ENCODE results near the gene STK4. TPM values are rescaled to one million over a fixed set of nuclear protein-coding genes. Genes with fewer than 3 reads are reported as not detected.

Gene STK4
- total and polyA plus RNA-seq, 2 of the 4 experiments (the other 2 are of a cell fraction), result 10.2 to 22.2 TPM

DNA sequence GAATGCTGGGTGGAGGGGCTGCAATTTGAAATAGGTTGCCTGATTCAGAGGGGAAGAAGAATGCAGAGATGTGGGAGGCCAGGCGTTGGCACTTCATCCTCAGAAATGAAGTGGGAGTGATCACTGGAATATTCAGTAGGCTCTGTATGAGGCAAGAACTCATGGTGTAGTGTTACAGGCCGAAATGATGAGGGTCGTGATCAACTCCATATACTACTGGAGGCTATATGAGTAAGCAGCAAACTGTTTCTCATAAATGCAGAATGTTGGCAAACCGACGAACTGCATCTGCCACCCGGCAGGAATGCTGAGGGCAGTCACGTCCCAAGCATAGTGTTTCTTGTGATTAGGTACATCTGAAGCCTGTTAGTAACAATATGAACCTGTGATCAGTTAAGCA, 121.9 kb downstream of the STK4 start:
- H4K20me1 ChIP-seq (ENCODE audit: insufficient read depth, low read length), result no peaks in the 10 kb centered on the region
- H3K14ac ChIP-seq (replicated peaks; ENCODE audit: low read depth, low read length), result peak overlapping the region; percentile 1; the same call in 1 of the 2 replicates
- dilution Hi-C loops (cut with HindIII; ENCODE audit: low sequenced_read_pairs, unreplicated experiment) (no loop called here), in situ Hi-C loops (cut with MboI; ENCODE audit: low sequenced_read_pairs) (loop anchor here (5.0 kb wide), 1 partner anchor 41 kb away; no protein-coding TSS in a partner anchor), intact Hi-C loops (cut with micrococcal nuclease) (loop anchor here (5.0 kb wide), 1 partner anchor 36 kb away; no protein-coding TSS in a partner anchor)
- peak overlapping the region; percentile 86 to 88 for H4K8ac ChIP-seq (ENCODE audit: low read depth in 2 of 2, low read length in 2 of 2)
- H2BK5ac ChIP-seq (ENCODE audit: low read depth, low read length, poor library complexity, severe bottlenecking), result peak overlapping the region; percentile 99
- peak overlapping the region; percentile 88 for H2BK20ac ChIP-seq (ENCODE audit: low read depth, low read length)
- H3K27ac ChIP-seq (ENCODE audit: insufficient read depth, low read length), result peak overlapping the region; percentile 90
- POLR2A ChIA-PET (ENCODE audit: unreplicated experiment), result no interaction called here
- peak overlapping the region; percentile 92 for H4K91ac ChIP-seq (ENCODE audit: insufficient read depth, low read depth, low read length)
- no peaks in the 10 kb centered on the region for H3K27me3 ChIP-seq (ENCODE audit: control insufficient read depth, insufficient read depth, low read length)
- H4K5ac ChIP-seq (ENCODE audit: low read depth, low read length), result peak overlapping the region; percentile 77
- H3K9me3 ChIP-seq (ENCODE audit: control insufficient read depth, insufficient read depth, low read length), result no peaks in the 10 kb centered on the region
- peak overlapping the region; percentile 68 for H2AK9ac ChIP-seq (replicated peaks; ENCODE audit: low read depth, low read length, poor library complexity)
- H3K18ac ChIP-seq (ENCODE audit: low read depth, low read length), result peak overlapping the region; percentile 87
- peak overlapping the region; percentile 58 for H3K56ac ChIP-seq (ENCODE audit: extremely low read depth, insufficient read depth, low read length)
- peak overlapping the region; percentile 91; the same call in 1 of the 2 replicates for H2AK5ac ChIP-seq (ENCODE audit: low read depth, low read length)
- H2AFZ ChIP-seq (replicated peaks; ENCODE audit: low read length, poor library complexity), result peak overlapping the region; percentile 78
- TF ChIP-seq USF2 (IDR thresholded peaks at IDR 0.05; ENCODE audit: low read depth, low read length) (no peak; the same call in 1 of the 2 replicates), BHLHE40 (IDR thresholded peaks at IDR 0.05; ENCODE audit: low read depth, low read length) (peak; percentile 57; the same call in 1 of the 2 replicates), POLR2A (IDR thresholded peaks at IDR 0.05; ENCODE audit: low read depth, low read length) (no peak), CEBPB (IDR thresholded peaks at IDR 0.05; ENCODE audit: low read depth, low read length) (peak; percentile 96), RFX5 (IDR thresholded peaks at IDR 0.05; ENCODE audit: low read depth, low read length) (no peak), SMC3 (IDR thresholded peaks at IDR 0.05; ENCODE audit: low read depth, low read length) (no peak), MAZ (IDR thresholded peaks at IDR 0.05; ENCODE audit: borderline replicate concordance, low read depth, low read length) (no peak), MAFK (IDR thresholded peaks at IDR 0.05; ENCODE audit: low read depth, low read length) (peak; percentile 7; the same call in 1 of the 2 replicates), RAD21 (IDR thresholded peaks at IDR 0.05; ENCODE audit: low read length) (no peak), ELK1 (IDR thresholded peaks at IDR 0.05; ENCODE audit: borderline replicate concordance, low read depth, low read length) (no peak), NFE2L2 (IDR thresholded peaks at IDR 0.05; ENCODE audit: low read depth, low read length) (peak; percentile 32; the same call in 1 of the 2 replicates), FOS (IDR thresholded peaks at IDR 0.05; ENCODE audit: low read depth, low read length) (peak; percentile 36; the same call in 1 of the 2 replicates), CHD1 (IDR thresholded peaks at IDR 0.05; ENCODE audit: low read depth, low read length) (no peak)
- TF ChIP-seq, protein P1, sequence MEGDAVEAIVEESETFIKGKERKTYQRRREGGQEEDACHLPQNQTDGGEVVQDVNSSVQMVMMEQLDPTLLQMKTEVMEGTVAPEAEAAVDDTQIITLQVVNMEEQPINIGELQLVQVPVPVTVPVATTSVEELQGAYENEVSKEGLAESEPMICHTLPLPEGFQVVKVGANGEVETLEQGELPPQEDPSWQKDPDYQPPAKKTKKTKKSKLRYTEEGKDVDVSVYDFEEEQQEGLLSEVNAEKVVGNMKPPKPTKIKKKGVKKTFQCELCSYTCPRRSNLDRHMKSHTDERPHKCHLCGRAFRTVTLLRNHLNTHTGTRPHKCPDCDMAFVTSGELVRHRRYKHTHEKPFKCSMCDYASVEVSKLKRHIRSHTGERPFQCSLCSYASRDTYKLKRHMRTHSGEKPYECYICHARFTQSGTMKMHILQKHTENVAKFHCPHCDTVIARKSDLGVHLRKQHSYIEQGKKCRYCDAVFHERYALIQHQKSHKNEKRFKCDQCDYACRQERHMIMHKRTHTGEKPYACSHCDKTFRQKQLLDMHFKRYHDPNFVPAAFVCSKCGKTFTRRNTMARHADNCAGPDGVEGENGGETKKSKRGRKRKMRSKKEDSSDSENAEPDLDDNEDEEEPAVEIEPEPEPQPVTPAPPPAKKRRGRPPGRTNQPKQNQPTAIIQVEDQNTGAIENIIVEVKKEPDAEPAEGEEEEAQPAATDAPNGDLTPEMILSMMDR (conservative IDR thresholded peaks at IDR 0.05; ENCODE audit: low read depth, low read length), result no peak
- no peak overlapping the region for H3K4me3 ChIP-seq (ENCODE audit: insufficient read depth, low read depth, low read length)
- WGBS, 2 experiments (ENCODE audit: extremely low coverage in 2 of 2, insufficient read length in 1 of 2), result 0% methylated on average over 1 of the region's 7 CpGs; no CpG with 5 or more reads in 1 of the 2 experiments
- H2BK120ac ChIP-seq (ENCODE audit: low read depth, low read length), result peak overlapping the region; percentile 87
- H3K9ac ChIP-seq (ENCODE audit: low read depth, low read length), result peak overlapping the region; percentile 37
- peak overlapping the region; percentile 50 for H3K4me2 ChIP-seq (ENCODE audit: low read depth, low read length)
- peak overlapping the region; percentile 42; the same call in 1 of the 2 replicates for H3K23ac ChIP-seq (ENCODE audit: low read depth, low read length)
- no peaks in the 10 kb centered on the region for H3K36me3 ChIP-seq (ENCODE audit: control insufficient read depth, insufficient read depth, low read length)
- ATAC-seq (ENCODE audit: low read depth) (peak; percentile 94), DNase-seq (peak; percentile 96)
- peak overlapping the region; percentile 85 for H3K4ac ChIP-seq (ENCODE audit: low read depth, low read length)
- peak overlapping the region; percentile 91 for H2BK15ac ChIP-seq (ENCODE audit: low read depth, low read length)
- no peaks in the 10 kb centered on the region for H3K79me1 ChIP-seq (ENCODE audit: low read depth in 1 of 2, low read length in 2 of 2)
- BruUV-seq (replicated peaks), result no TSS peak
- CTCF ChIA-PET, result interaction anchor here (0.6 kb wide), 1 partner anchor 23 kb away, joined by 3 read pairs; no protein-coding TSS in a partner anchor
- H3K4me1 ChIP-seq (ENCODE audit: control insufficient read depth, insufficient read depth, low read length), result peaks cover 11% of the 10 kb centered on the region
- no peaks in the 10 kb centered on the region for H3K9me1 ChIP-seq (ENCODE audit: insufficient read depth, low read length)
